DOHH2 (cell line): Measurements from ENCODE around the gene SLC22A13.

ENCODE experiments used
- CTCF ChIP-seq: fragments of 200-600 bp; sonication (generic); IDR thresholded peaks from one replicate; pipeline ENCODE4 v1.5.1; 2014; ENCODE audit warnings: antibody characterized with exemption, mild to moderate bottlenecking, low read depth, low read length; ENCODE audit not compliant: poor library complexity, severe bottlenecking
- EZH2phosphoT487 ChIP-seq: fragments of 200-600 bp; sonication (generic); IDR thresholded peaks from 2 replicates; pipeline ENCODE4 v1.6.1; 2017; ENCODE audit warnings: borderline replicate concordance, mild to moderate bottlenecking, antibody characterized with exemption, low read length, moderate library complexity, mixed read lengths

GRCh38 chr3:38327335-38328009 lies 61.9 kb downstream of the SLC22A13 start:
- TF ChIP-seq CTCF (no peak), EZH2phosphoT487 (no peak)
